NAMALWA (cell line): Measurements from ENCODE around the gene ZNF440.
"Not testable (repeated sequence)": the region's sequence is repeated elsewhere in the genome, so short reads cannot be mapped to it uniquely, and the experiment has no call there.

Experiments
- DNase-seq: peaks from one replicate; pipeline ENCODE4 v3.0.0-alpha.2; 2015; ENCODE audit warnings: low spot score

Gene ZNF440

DNA sequence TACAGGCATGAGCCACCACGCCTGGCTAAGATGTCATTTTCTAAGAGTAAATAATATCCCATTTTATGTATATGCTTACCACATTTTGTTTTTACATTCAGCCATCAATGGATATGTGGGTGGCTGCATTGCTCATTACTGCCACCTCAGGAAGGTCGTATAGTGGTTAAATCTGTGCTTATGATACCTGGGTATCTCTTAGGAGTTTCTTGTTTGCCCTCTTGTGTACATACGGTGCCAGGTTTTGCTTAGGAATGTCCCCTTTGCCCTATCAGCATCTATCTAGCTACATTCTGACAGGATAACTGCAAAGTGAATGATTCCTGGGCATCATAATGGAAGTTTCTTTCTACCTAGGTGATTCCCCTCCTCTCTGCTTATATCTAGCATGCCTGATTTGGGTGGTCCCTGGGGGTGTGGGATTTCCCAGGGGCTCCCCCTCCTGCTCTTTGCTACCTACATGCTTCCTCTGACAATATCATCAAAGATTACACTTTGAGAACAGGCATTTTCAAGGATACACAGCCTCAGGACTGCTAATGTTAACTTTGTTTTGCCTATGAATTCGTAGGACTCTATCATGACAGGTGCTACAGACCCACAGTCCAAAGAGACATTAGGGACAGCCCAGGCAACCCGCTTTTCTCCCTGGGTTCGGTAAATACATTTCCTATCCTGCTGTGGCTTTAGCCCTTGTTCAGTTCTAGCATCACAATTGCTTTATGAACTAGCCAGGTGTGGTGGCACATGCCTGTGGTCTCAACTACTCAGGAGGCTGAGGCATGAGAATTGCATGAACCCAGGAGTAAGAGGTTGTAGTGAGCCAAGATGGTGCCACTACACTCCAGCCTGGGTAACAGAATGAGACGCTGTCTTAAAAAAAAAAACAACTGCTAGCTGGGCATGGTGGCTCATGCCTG is 15.1 kb downstream of the ZNF440 start:
- not testable (repeated sequence) for DNase-seq

DNA sequence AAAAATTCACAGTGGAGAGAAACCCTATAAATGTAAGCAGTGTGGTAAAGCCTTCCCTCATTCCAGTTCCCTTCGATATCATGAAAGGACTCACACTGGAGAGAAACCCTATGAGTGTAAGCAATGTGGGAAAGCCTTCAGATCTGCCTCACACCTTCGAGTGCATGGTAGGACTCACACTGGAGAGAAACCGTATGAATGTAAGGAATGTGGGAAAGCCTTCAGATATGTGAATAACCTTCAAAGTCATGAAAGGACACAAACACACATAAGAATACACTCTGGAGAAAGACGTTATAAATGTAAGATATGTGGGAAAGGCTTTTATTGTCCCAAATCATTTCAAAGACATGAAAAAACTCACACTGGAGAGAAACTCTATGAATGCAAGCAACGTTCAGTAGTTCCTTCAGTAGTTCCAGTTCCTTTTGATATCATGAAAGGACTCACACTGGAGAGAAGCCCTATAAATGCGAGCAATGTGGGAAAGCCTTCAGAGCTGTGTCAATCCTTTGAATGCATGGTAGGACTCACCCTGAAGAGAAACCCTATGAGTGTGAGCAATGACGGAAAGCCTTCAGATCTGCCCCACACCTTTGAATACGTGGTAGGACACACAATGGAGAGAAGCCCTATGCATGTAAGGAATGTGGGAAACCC is 18.3 kb downstream of the ZNF440 start:
- DNase-seq: no peak

DNA sequence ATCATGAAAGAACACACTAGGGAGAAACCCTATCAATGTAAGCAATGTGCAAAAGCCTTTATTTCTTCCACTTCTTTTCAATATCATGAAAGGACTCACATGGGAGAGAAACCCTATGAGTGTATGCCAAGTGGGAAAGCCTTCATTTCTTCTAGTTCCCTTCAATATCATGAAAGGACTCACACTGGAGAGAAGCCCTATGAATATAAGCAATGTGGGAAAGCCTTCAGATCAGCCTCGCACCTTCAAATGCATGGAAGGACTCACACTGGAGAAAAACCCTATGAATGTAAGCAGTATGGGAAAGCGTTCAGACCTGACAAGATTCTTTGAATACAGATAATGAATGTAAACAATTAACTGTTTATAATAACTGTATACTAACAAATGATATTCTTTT is 19.5 kb downstream of the ZNF440 start:
- no peak for DNase-seq

DNA sequence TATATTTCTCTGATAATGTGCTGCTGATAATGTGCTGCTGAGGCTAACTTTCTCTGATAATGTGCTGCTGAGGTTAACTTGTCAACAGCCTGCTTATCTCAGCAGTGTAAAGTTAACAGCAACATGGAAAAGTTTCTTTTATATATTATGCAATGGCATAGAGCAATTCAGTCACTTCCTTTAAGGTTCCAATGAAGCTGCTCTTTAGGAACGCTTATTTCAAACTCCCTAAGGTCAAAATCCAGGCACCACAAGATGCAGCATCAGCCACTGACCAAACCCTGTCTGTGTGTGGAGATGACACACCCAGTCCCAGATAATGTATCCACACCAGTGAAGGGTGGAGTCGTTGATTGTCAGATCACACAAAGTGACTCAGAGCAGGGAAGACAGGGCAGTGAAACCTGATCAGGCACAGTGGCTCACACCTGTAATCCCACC is 21.6 kb downstream of the ZNF440 start:
- DNase-seq: not testable (repeated sequence)

DNA sequence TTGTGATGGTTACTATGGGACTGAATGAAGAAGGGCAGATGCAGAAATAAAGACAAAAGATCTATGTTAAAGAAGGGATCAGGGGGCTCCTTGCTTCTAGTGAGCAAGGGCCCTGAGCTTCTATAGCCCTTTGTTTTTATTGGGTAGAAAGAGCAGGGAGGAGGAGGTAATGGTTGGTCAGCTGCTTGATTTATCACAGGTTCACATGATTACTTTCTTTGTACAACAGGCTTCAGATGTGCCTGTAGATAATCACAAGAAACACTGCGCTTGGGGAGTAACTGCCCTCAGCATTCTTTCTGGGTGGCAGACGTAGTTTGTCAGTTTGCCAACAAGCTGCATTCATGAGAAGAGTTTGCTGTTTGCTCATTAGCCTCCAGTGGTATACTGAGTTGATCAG is 29.6 kb downstream of the ZNF440 start:
- DNase-seq: no peak

DNA sequence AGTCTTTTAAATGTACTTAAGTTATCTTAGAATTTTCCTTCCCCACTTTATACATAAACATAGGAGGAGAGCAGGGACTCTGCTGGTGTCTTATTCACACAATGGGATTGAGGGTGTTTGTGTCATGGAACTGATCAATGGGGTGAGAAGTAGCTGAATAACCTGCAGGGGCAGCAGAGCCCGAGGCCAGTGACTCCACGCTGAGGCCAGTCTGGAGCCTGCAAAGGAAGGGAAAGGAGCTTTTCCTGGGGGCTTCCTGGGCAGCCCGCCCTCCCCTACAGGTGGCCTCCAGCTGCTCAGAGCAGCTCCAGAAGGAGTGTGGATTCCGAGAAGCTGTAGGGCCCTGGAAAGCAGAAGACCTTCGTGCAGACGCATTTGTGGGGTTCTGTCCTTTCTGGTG is 33.5 kb downstream of the ZNF440 start:
- DNase-seq: not testable (repeated sequence)

DNA sequence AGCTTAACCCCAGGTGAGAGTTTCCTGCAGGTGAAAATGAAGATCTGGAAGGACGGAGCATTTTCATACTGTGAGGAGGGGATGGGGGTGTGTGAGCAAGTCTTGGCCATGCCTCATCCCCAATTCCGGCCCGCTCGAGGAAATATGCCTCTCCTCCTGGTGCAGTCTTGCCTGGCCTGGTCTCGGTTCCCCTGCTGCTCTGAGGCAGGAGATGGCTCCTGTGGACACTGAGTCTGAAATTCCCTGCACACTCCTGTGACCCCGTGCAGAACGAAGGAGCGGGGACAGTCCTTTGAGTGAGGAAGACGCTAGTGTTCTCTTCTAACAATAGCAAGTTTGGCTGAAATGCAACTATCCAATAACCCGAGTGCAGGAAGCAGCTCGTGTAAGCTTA is 34.1 kb downstream of the ZNF440 start:
- no peak for DNase-seq

DNA sequence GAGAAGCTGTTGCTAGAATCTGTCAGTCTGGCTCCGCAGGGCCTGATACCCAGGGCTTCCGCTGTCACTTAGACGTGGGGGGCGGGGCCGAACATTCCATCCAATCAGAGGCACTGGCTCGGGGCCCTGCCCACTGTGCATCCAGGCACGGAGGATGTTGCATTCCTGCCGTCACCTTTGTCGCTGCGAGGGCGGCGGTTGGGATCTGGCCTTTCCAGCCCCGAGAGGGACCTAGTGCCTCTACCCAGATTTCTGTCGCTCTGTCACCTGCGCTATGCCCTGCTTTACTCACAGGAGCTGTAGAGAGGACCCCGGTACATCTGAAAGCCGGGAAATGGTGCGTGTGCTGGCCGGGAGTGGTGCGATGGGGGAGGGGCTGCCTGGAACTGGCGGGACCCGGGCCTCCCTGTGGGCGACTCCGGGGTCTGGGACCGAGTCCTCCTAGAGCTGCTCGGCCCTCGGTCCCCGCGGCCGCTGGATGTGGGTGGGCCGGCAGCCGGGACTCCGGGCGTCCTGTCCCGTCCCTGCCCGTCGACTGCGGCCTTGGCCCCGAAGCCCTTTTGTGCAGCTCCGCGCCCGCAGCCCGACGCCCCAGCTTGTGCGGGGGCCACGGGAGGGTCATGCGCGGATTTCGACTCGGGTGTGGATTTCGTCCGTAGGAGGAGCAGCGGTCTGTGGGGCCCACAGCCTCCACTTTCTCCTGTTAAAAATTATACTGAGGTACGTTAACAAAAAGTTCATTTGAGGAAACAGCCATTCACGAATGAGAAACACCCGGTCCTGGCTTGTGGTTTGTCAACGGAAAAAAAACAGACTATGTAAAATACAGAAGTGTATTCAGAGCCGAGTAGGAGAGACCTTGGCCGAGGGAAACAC is 34.8 kb downstream of the ZNF440 start, which contains the start of gene ZNF439:
TSS of gene ZNF439 (plus strand) at position 133 of the 876 bp plus-strand sequence. CDS start at position 275, 142 bp downstream.
- DNase-seq: peak; percentile 96

DNA sequence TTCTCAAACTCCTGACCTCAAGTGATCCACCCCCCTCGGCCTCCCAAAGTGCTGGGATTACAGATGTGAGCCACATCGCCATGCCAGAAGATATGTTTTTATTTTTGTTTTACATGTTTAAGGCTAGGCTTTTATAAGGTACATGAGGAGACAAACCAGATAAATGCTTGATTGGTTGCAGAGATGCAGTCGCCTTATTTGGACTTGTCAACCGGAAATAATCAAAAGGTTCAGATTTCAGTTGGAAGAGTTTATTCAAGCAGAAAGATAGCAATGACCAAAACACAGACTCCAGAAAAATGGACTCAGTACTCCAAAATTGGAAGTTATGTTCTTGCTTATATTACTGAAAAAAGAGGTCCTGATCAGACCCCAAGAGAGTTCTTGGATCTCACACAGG is 36.2 kb downstream of the ZNF440 start:
- not testable (repeated sequence) for DNase-seq

DNA sequence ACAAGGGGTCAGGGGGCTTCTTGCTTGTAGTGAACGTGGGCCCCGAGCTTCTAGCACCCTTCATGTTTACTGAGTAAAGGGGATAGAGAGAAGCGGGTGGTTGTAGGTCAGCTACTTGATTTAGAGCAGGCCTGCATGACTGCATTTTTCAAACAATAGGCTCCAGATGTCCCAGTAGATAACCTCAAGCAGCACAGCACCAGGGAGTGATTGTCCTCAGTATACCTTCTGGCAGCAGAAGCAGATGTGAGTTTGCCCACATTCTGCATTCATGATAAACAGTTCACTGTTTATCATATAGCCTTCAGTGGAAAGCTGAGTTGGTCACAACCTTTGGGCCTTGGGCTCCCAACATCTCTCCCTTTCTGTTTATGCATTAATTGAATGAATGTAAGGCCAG is 39.3 kb downstream of the ZNF440 start:
- DNase-seq: no peak

DNA sequence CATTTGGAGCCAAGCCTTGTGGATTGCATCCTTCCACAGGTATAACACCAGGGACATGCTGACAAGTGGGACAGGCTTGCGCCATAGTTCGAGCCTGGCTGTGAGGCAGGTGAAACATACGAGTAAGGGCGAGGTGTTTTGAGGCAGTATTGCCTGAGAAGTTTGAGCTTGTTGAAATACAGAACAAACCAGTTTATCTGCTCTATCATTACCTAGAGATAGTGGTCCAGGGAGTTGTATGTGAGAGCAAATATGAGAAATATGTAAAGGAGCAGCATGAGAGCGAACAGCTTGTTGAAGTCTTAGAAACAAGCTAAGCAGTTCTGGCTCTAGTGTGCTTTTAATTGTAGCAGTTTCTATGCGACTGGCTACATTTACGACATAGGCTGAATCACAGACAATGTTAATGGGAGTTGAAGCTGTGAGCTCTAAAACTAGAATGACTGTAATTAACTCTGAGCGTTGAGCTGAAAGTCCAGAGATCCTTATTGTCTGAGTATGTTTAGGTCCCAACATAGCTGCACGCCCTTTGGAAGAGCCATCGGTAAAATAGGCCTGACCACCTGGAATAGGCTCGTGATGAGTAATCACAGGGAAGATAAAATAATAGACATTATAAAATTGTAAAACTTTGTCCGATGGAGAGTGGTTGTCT is 42.6 kb downstream of the ZNF440 start:
- DNase-seq: no peak

DNA sequence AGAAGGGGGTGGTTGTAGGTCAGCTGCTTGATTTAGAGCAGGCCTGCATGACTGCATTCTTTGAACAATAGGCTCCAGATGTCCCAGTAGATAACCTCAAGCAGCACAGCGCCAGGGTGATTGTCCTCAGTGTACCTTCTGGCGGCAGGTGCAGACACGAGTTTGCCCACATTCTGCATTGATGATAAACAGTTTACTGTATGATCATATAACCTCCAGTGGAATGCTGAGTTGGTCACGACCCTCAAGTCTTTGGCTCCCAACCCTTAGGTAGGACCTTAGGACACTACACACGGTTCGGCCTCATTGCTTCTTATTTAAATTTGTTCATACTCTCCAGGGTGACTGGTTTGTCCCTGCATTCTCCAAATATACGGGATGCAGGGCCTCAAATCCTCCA is 46.6 kb downstream of the ZNF440 start:
- no peak for DNase-seq

DNA sequence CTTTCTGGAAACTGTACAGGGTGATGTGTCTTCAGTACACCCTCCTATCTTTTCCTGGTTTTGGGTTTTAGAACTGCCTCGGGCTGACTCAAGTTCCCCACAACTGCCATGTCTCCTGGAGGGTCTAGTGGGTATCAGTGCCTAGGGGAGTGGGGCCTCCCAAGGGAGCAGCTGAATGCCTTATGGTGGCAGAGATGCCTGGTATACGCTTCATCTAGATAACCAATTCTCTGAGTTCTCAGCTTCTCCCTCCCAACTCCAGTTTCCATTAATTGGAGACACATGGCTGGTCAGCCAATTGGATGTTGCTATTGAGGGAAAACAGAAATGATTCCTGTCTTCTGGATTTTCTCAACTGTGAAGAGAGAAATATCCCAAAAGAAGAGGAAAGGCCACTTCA is 47.2 kb downstream of the ZNF440 start:
- DNase-seq: no peak

DNA sequence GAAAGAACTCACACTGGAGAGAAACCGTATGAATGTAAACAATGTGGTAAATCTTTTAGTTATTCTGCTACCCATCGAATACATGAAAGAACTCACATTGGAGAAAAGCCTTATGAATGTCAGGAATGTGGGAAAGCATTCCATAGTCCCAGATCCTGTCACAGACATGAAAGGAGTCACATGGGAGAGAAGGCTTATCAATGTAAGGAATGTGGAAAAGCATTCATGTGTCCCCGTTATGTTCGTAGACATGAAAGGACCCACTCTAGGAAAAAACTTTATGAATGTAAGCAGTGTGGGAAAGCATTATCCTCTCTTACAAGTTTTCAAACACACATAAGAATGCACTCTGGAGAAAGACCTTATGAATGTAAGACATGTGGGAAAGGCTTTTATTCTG is 53.7 kb downstream of the ZNF440 start:
- not testable (repeated sequence) for DNase-seq

DNA sequence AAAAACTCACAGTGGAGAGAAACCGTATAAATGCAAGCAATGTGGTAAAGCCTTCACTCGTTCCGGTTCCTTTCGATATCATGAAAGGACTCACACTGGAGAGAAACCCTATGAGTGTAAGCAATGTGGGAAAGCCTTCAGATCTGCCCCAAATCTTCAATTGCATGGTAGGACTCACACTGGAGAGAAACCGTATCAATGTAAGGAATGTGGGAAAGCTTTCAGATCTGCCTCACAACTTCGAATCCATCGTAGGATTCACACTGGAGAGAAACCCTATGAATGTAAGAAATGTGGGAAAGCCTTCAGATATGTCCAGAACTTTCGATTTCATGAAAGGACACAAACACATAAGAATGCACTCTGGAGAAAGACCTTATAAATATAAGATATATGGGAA is 54.1 kb downstream of the ZNF440 start:
- DNase-seq: no peak

DNA sequence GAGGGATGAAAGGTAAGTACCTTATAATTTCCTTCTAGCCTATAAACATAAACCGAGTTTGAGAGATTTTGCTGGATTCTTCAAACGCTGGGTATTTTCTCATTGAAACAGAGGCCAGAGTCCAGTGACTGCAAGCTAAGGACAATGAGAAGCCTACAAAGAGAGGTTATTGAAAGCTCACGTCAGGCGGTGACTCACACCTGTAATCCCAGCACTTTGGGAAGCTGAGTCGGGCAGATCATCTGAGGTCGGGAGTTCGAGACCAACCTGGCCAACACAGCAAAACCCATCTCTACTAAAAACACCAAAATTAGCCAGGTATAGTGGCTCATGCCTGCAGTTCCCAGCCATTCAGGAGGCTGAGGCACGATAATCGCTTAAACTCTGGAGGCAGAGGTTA is 58.6 kb downstream of the ZNF440 start:
- no peak for DNase-seq

DNA sequence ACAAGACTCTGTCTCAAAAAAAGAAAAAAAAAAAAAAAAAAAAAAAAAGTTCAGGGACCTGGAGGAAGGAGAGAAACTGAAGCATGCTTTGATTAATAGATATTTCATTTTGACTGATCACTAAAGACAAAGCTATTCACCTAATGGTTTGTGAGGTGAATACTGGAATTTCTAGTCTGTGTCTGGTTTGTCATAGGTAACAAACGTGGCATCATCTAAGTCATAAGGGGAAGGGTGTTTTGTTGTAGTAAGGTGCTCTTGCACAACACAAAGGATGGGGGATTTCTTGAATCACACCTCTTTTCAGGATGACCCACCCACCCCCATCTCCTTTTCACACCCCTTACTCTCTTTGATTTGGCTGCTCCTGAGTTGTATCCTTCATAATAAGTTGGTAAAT is 59.7 kb downstream of the ZNF440 start:
- DNase-seq: no peak

DNA sequence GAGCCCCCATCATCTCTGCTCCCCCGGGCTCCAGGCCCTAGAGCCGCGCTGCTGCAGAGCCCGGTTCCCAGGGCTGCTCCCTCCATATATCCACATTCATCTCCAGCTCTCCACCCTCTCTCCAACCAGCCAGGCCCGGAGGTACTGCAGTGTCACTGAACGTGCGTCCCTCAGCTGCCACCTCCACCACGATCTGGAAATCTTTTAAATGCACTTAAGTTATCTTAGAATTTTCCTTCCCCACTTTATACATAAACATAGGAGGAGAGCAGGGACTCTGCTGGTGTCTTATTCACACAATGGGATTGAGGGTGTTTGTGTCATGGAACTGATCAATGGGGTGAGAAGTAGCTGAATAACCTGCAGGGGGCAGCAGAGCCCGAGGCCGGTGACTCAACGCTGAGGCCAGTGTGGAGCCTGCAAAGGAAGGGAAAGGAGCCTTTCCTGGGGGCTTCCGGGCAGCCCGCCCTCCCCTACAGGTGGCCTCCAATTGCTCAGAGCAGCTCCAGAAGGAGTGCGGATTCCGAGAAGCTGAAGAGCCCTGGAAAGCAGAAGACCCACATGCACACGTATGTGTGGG is 65.7 kb downstream of the ZNF440 start:
- DNase-seq: peak; percentile 34

DNA sequence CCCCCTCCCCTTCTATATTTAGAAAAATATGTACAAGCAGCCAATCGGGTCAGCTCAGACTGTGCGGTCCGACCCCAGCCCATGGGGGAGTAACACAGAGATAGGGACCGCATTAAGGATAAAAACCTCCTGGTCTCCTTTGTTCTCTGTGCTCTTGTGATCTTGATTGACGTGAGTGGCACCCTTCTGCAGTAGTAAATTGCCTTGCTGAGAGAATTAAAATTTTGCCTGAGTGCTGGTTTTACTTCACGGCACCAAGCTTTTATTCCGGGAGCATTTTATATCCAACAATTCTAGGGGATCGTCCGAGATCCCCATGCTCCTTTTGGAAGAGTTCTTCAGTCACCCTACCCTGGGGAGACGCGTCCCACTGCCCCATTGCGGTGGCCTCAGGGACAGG is 66.5 kb downstream of the ZNF440 start:
- no peak for DNase-seq

DNA sequence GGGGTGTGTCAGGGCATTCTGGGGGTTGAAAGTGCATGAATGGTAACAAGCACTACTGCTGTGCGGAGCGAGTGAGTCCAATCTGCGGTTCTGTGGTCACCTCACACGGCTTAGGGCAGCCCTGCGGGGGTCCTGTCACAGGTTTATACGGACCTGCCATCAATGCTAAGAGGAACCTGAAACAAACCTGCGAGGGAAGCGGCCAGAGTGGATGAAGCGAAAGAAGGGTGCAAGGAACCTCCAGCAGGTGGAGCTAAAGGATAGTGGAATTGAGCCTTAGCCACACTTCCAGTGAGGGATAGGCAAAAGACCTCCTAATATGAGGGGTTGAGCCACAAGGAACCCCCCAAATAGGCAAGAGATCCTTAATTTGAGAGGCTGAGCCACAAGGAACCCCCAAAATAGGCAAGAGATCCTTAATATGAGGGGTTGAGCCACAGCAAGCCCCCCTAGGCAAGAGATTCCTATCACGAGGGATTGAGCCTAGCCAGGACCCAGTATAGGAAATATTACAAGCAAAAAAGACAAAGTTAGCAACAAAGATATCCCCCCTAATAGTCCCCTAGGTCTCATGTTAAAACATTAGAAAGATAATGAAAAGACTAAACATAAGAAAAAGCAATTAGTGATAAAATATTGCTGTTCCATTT is 67.2 kb downstream of the ZNF440 start:
- peak; percentile 80 for DNase-seq

DNA sequence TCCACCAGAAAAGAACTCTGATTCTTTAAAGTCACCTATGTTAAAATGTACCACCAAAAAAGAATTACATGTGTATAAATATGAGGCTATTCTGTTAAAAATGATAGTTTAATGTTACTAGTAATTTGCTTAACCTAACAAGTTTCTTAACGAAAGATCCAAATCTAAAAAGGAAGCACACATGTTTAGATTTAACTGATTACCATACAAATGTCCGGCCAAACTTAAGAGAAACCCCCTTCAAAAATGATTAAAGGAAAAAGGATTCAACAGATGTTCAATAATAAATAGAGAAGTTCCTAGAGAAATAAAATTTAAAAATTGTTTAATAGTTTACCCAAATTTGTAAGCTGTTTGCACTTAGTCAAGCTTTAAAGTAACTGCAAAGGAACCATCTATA is 68.5 kb downstream of the ZNF440 start:
- DNase-seq: no peak
